HUES48 (cell line): Measurements from ENCODE around the gene BCAS3.
"Not testable (repeated sequence)": the region's sequence is repeated elsewhere in the genome, so short reads cannot be mapped to it uniquely, and the experiment has no call there.

ENCODE experiments used
- H3K27ac ChIP-seq: one replicate; pipeline ENCODE4 v1.7.0; 2013; ENCODE audit warnings: low read depth, low read length, inconsistent platforms
- H3K27me3 ChIP-seq: 2 replicates; pipeline ENCODE4 v1.6.1; 2013; ENCODE audit warnings: mild to moderate bottlenecking, low read length; ENCODE audit not compliant: control insufficient read depth, insufficient read depth
- H3K36me3 ChIP-seq: 2 replicates; pipeline ENCODE4 v1.6.1; 2013; ENCODE audit warnings: low read length; ENCODE audit not compliant: control insufficient read depth, insufficient read depth
- H3K4me1 ChIP-seq: 2 replicates; pipeline ENCODE4 v1.6.1; 2013; ENCODE audit warnings: mild to moderate bottlenecking, low read length; ENCODE audit not compliant: control insufficient read depth, insufficient read depth
- H3K4me3 ChIP-seq: 2 replicates; pipeline ENCODE4 v1.5.1; 2013; ENCODE audit warnings: mild to moderate bottlenecking, low read depth, low read length
- H3K9ac ChIP-seq: 2 replicates; pipeline ENCODE4 v1.6.1; 2013; ENCODE audit warnings: mild to moderate bottlenecking, low read depth, low read length, moderate library complexity
- H3K9me3 ChIP-seq: 2 replicates; pipeline ENCODE4 v1.6.1; 2013; ENCODE audit warnings: low read length; ENCODE audit not compliant: control insufficient read depth, insufficient read depth

The BCAS3 gene

GRCh38 chr17:60959011-60959410 lies 281.4 kb downstream of the BCAS3 start:
- Histone ChIP-seq H3K27ac (no peak overlapping the region), H3K4me3 (no peak overlapping the region), H3K4me1 (peaks cover 12% of the 10 kb centered on the region; the same call in 1 of the 2 replicates), H3K27me3 (no peaks in the 10 kb centered on the region), H3K9ac (no peak overlapping the region), H3K36me3 (no peaks in the 10 kb centered on the region), H3K9me3 (no peaks in the 10 kb centered on the region; the same call in 1 of the 2 replicates)

- H3K9me3 ChIP-seq, result no peaks in the 10 kb centered on the region; the same call in 1 of the 2 replicates
- H3K9ac ChIP-seq, result no peak overlapping the region
- no peak overlapping the region for H3K4me3 ChIP-seq
- H3K27ac ChIP-seq, result no peak overlapping the region
- H3K27me3 ChIP-seq, result no peaks in the 10 kb centered on the region
- no peaks in the 10 kb centered on the region for H3K36me3 ChIP-seq
- H3K4me1 ChIP-seq, result peaks cover 12% of the 10 kb centered on the region; the same call in 1 of the 2 replicates
These were observed 282.0 kb downstream of the BCAS3 start for GRCh38 chr17:60959696-60960095.

- no peaks in the 10 kb centered on the region for H3K27me3 ChIP-seq
- no peaks in the 10 kb centered on the region for H3K36me3 ChIP-seq
- H3K4me1 ChIP-seq, result peaks cover 12% of the 10 kb centered on the region; the same call in 1 of the 2 replicates
- H3K9me3 ChIP-seq, result no peaks in the 10 kb centered on the region; the same call in 1 of the 2 replicates
- H3K9ac ChIP-seq, result no peak overlapping the region
- H3K27ac ChIP-seq, result no peak overlapping the region
- H3K4me3 ChIP-seq, result no peak overlapping the region
These were observed 282.9 kb downstream of the BCAS3 start for GRCh38 chr17:60960398-60961065.

- no peaks in the 10 kb centered on the region; the same call in 1 of the 2 replicates for H3K9me3 ChIP-seq
- H3K9ac ChIP-seq, result no peak overlapping the region
- peaks cover 8% of the 10 kb centered on the region; the same call in 1 of the 2 replicates for H3K4me1 ChIP-seq
- H3K4me3 ChIP-seq, result no peak overlapping the region
- no peaks in the 10 kb centered on the region for H3K36me3 ChIP-seq
- H3K27me3 ChIP-seq, result no peaks in the 10 kb centered on the region
- H3K27ac ChIP-seq, result no peak overlapping the region
These were observed 286.5 kb downstream of the BCAS3 start for GRCh38 chr17:60964160-60964559.

- Histone ChIP-seq H3K27me3 (no peaks in the 10 kb centered on the region), H3K9ac (no peak overlapping the region), H3K27ac (no peak overlapping the region), H3K4me1 (peaks cover 8% of the 10 kb centered on the region; the same call in 1 of the 2 replicates), H3K36me3 (no peaks in the 10 kb centered on the region), H3K9me3 (no peaks in the 10 kb centered on the region; the same call in 1 of the 2 replicates), H3K4me3 (no peak overlapping the region)
These were observed 290.6 kb downstream of the BCAS3 start for GRCh38 chr17:60968266-60968665.

GRCh38 chr17:60969500-60970037 lies 291.9 kb downstream of the BCAS3 start:
- Histone ChIP-seq H3K4me3 (no peak overlapping the region), H3K27me3 (no peaks in the 10 kb centered on the region), H3K9me3 (no peaks in the 10 kb centered on the region), H3K36me3 (no peaks in the 10 kb centered on the region), H3K9ac (no peak overlapping the region), H3K27ac (no peak overlapping the region), H3K4me1 (peaks cover 8% of the 10 kb centered on the region; the same call in 1 of the 2 replicates)

GRCh38 chr17:60970741-60971140 lies 293.1 kb downstream of the BCAS3 start:
- H3K9me3 ChIP-seq, result no peaks in the 10 kb centered on the region
- H3K4me3 ChIP-seq, result no peak overlapping the region
- H3K4me1 ChIP-seq, result peaks cover 8% of the 10 kb centered on the region; the same call in 1 of the 2 replicates
- H3K27ac ChIP-seq, result no peak overlapping the region
- no peak overlapping the region for H3K9ac ChIP-seq
- H3K27me3 ChIP-seq, result no peaks in the 10 kb centered on the region
- no peaks in the 10 kb centered on the region for H3K36me3 ChIP-seq

- Histone ChIP-seq H3K27ac (no peak overlapping the region), H3K36me3 (no peaks in the 10 kb centered on the region), H3K4me3 (no peak overlapping the region), H3K9me3 (no peaks in the 10 kb centered on the region), H3K27me3 (no peaks in the 10 kb centered on the region), H3K9ac (no peak overlapping the region), H3K4me1 (0 out of 2 replicates have a peak, but pooled peaks cover 5% of the 10 kb centered on the region)
These were observed 294.1 kb downstream of the BCAS3 start for GRCh38 chr17:60971515-60972369.

- not testable (repeated sequence) for H3K4me3 ChIP-seq, H3K27me3 ChIP-seq, H3K4me1 ChIP-seq, H3K9ac ChIP-seq, H3K9me3 ChIP-seq, H3K27ac ChIP-seq, H3K36me3 ChIP-seq
These were observed 299.2 kb downstream of the BCAS3 start for GRCh38 chr17:60976861-60977260.

GRCh38 chr17:60989379-60989778 lies 311.7 kb downstream of the BCAS3 start:
- no peaks in the 10 kb centered on the region for H3K36me3 ChIP-seq
- H3K4me1 ChIP-seq, result no peaks in the 10 kb centered on the region
- H3K27ac ChIP-seq, result no peak overlapping the region
- no peak overlapping the region for H3K4me3 ChIP-seq
- no peaks in the 10 kb centered on the region for H3K9me3 ChIP-seq
- no peak overlapping the region for H3K9ac ChIP-seq
- no peaks in the 10 kb centered on the region for H3K27me3 ChIP-seq

- no peaks in the 10 kb centered on the region for H3K27me3 ChIP-seq
- no peak overlapping the region for H3K4me3 ChIP-seq
- no peaks in the 10 kb centered on the region for H3K9me3 ChIP-seq
- H3K27ac ChIP-seq, result no peak overlapping the region
- H3K36me3 ChIP-seq, result no peaks in the 10 kb centered on the region
- H3K4me1 ChIP-seq, result no peaks in the 10 kb centered on the region
- no peak overlapping the region for H3K9ac ChIP-seq
These were observed 312.2 kb downstream of the BCAS3 start for GRCh38 chr17:60989846-60990245.
